B cell (primary cell): Measurements from ENCODE around the gene STARD3.

ENCODE experiments used
- EZH2 ChIP-seq: IDR thresholded peaks from 2 replicates; pipeline ENCODE4 v1.6.1; 2012; ENCODE audit warnings: borderline replicate concordance, low read depth, mild to moderate bottlenecking, moderate library complexity, low read length; ENCODE audit not compliant: insufficient read depth, poor library complexity, severe bottlenecking
- TF ChIP-seq, protein P1 (sequence below): fragments of 200-600 bp; IDR thresholded peaks from one replicate; pipeline ENCODE4 v1.8.0; 2022; ENCODE audit warnings: antibody characterized with exemption, mild to moderate bottlenecking

DNA sequence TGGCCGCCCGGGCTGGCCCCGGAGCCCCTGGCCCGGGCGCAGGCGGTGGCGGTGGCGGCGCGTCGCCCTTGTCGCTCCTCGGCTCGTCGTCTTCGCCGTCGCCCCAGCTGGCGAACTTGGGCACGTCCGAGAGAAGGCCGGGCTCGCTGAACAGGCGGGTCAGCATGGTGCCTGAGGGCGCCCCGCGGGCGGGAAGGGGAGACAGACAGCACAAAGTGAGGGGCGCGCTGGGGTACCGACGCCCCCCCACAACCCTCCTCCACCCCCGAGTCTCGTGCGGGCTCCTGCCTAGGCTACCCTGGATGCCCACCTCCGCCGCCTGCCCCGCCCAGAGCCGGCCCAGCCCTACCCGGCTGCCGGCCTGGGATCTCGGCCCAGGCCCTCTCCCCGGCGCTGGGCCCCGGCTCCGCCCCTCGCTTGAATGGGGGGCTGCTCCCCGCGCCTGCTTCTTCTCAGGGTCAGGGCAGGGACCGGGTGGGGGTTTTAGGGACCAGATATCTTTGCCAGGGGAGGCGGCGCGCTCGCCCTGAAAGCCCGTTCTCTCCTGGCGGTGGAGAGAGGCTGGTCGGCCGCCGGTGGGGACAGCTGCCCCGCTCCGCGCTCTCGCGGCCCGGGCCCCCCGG, 30.4 kb upstream of the STARD3 start:
- TF ChIP-seq, protein P1, sequence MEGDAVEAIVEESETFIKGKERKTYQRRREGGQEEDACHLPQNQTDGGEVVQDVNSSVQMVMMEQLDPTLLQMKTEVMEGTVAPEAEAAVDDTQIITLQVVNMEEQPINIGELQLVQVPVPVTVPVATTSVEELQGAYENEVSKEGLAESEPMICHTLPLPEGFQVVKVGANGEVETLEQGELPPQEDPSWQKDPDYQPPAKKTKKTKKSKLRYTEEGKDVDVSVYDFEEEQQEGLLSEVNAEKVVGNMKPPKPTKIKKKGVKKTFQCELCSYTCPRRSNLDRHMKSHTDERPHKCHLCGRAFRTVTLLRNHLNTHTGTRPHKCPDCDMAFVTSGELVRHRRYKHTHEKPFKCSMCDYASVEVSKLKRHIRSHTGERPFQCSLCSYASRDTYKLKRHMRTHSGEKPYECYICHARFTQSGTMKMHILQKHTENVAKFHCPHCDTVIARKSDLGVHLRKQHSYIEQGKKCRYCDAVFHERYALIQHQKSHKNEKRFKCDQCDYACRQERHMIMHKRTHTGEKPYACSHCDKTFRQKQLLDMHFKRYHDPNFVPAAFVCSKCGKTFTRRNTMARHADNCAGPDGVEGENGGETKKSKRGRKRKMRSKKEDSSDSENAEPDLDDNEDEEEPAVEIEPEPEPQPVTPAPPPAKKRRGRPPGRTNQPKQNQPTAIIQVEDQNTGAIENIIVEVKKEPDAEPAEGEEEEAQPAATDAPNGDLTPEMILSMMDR: no peak
- TF ChIP-seq EZH2: no peak
